ENCODE measurements around the gene TMPRSS6. TPM values are rescaled to one million over a fixed set of nuclear protein-coding genes. Genes with fewer than 3 reads are reported as not detected.

Gene TMPRSS6
- total and polyA plus RNA-seq, 2 of the 13 experiments (the other 11 are each of a cell fraction or from before 2014, with no cell fraction given): 4.2 to 4.8 TPM

GRCh38 chr22:37016134-37016910, 93.2 kb downstream of the TMPRSS6 start:
- in situ Hi-C loops (cut with HindIII; ENCODE audit: extremely low pct_ligation_motif_present, low pct_unique_long_range_greater_than_20kb): no loop called here
- BruUV-seq (replicated peaks): no TSS peak
- H4K20me1 ChIP-seq (ENCODE audit: insufficient read depth, low read length): peaks cover 29% of the 10 kb centered on the region
- 93% methylated on average over 13 of the region's 14 CpGs for WGBS (ENCODE audit: low lambda C conversion rate)
- DNase-seq (ENCODE audit: low spot score) (no peak), ATAC-seq (no peak), FAIRE-seq (no peak)
- peaks cover 44% of the 10 kb centered on the region for H3K79me2 ChIP-seq (ENCODE audit: insufficient read depth, low read length)
- ChIA-PET POLR2A (interaction anchor here (0.7 to 11.6 kb wide), 4 partner anchors 15 to 88 kb away, joined by 3 to 383 read pairs (median 80); partner anchors contain the start of gene KCTD17), CTCF (ENCODE audit: low intra/inter-chr PET ratio, low total read pairs) (no interaction called here)
- peak overlapping the region; percentile 95; the same call in 1 of the 2 replicates for H3K9ac ChIP-seq (ENCODE audit: insufficient read depth, low read depth, low read length)
- peaks cover 56% of the 10 kb centered on the region for H3K4me1 ChIP-seq (ENCODE audit: insufficient read depth, low read length)
- H3K27me3 ChIP-seq (ENCODE audit: control insufficient read depth in 1 of 2, insufficient read depth in 2 of 2, low read length in 2 of 2): no peaks in the 10 kb centered on the region; a peak in 1 of 5 replicates
- H3K4me2 ChIP-seq (ENCODE audit: low read depth, low read length): peak overlapping the region; percentile 91
- peak overlapping the region in 1 of 3 experiments; percentile 92; a peak in 1 of 6 replicates for H3K4me3 ChIP-seq (replicated peaks in 1 of 3; ENCODE audit: insufficient read depth in 1 of 3, low read depth in 2 of 3, low read length in 3 of 3)
- intact Hi-C loops (cut with micrococcal nuclease; ENCODE audit: unreplicated experiment): no loop called here
- no peaks in the 10 kb centered on the region for H3K9me3 ChIP-seq (ENCODE audit: low read length)
- no peak overlapping the region for H3K27ac ChIP-seq (ENCODE audit: extremely low read length, insufficient read depth, low read length)
- H3K36me3 ChIP-seq (replicated peaks in 1 of 2; ENCODE audit: control insufficient read depth in 1 of 2, insufficient read depth in 2 of 2, low read length in 2 of 2): peaks cover 5 to 15% of the 10 kb centered on the region in 2 experiments
- H2AFZ ChIP-seq (ENCODE audit: low read length): no peak overlapping the region
- TF ChIP-seq ETS1 (CRISPR knock-in tag; IDR thresholded peaks at IDR 0.05) (no peak), ZNF629 (CRISPR knock-in tag; conservative IDR thresholded peaks at IDR 0.05) (peak; percentile 92), ZNF207 (IDR thresholded peaks at IDR 0.05; ENCODE audit: borderline replicate concordance) (no peak), MLXIP (CRISPR knock-in tag; IDR thresholded peaks at IDR 0.05; ENCODE audit: borderline replicate concordance) (no peak), ZNF687 (CRISPR knock-in tag; IDR thresholded peaks at IDR 0.05) (0 out of 2 replicates have a peak, but pooled peaks have one; percentile 32), ZNF230 (CRISPR knock-in tag; IDR thresholded peaks at IDR 0.05) (no peak), SOX5 (CRISPR knock-in tag; IDR thresholded peaks at IDR 0.05; ENCODE audit: borderline replicate concordance) (no peak), RBFOX2 (IDR thresholded peaks at IDR 0.05; ENCODE audit: low read depth, low read length) (0 out of 2 replicates have a peak, but pooled peaks have one; percentile 36), NONO (IDR thresholded peaks at IDR 0.05) (no peak), NONO (CRISPR knock-in tag; conservative IDR thresholded peaks at IDR 0.05) (0 out of 2 replicates have a peak, but pooled peaks have one; percentile 34), ZFP1 (CRISPR knock-in tag; IDR thresholded peaks at IDR 0.05) (no peak), ZNF619 (CRISPR knock-in tag; IDR thresholded peaks at IDR 0.05) (no peak), GTF2F1 (IDR thresholded peaks at IDR 0.05; ENCODE audit: low read length) (no peak), ERF (CRISPR knock-in tag; IDR thresholded peaks at IDR 0.05) (no peak), EEA1 (CRISPR knock-in tag; IDR thresholded peaks at IDR 0.05; ENCODE audit: borderline replicate concordance) (no peak), SMARCE1 (IDR thresholded peaks at IDR 0.05; ENCODE audit: borderline replicate concordance) (no peak), TGIF2 (CRISPR knock-in tag; IDR thresholded peaks at IDR 0.05) (no peak)
